GM19240 (cell line): ENCODE measurements around the gene SNX15.
A peak's percentile ranks its signal among the peaks of the same experiment; 100 is the strongest.

Experiments
- DNase-seq: peaks from one replicate; pipeline ENCODE4 v3.0.0; 2011; ENCODE audit warnings: low spot score; ENCODE audit not compliant: insufficient read length

Gene SNX15

GRCh38 chr11:65083834-65084597 is 56.8 kb downstream of the SNX15 start, which contains the start of the genes CDCA5 and ZFPL1:
TSS of gene CDCA5 (minus strand) at chr11:65084040. CDS start at chr11:65083978, 62 bp downstream.
TSS of gene ZFPL1 (plus strand) at chr11:65084222. CDS start at chr11:65084699, 477 bp downstream.
- DNase-seq, result peak; percentile 98

- no peak for DNase-seq
Measured at GRCh38 chr11:65084598-65085375, 57.5 kb downstream of the SNX15 start.

GRCh38 chr11:65085446-65085845 is 58.2 kb downstream of the SNX15 start:
- DNase-seq, result no peak

GRCh38 chr11:65086809-65087208 is 59.6 kb downstream of the SNX15 start:
- DNase-seq, result no peak

- DNase-seq, result no peak
Measured at GRCh38 chr11:65087216-65087615, 60.0 kb downstream of the SNX15 start.

GRCh38 chr11:65087827-65088226 is 60.6 kb downstream of the SNX15 start:
- DNase-seq, result no peak

- no peak for DNase-seq
Measured at GRCh38 chr11:65089621-65090020, 62.4 kb downstream of the SNX15 start.
